ENCODE results near the gene PLEKHA6. TPM values are rescaled to one million over a fixed set of nuclear protein-coding genes. Genes with fewer than 3 reads are reported as not detected.

The PLEKHA6 gene
- total RNA-seq, 1 donor from 2014 or later, result 11.0 TPM

- DNase-seq (ENCODE audit: low spot score in 2 of 2), result no peak
- no peak for FAIRE-seq
These were observed 1.9 kb downstream of the PLEKHA6 start for GRCh38 chr1:204357551-204358490.

GRCh38 chr1:204356997-204357396 lies 2.7 kb downstream of the PLEKHA6 start:
- no peak for FAIRE-seq

GRCh38 chr1:204355913-204356312 lies 3.8 kb downstream of the PLEKHA6 start:
- DNase-seq (ENCODE audit: low spot score in 2 of 2) (no peak), FAIRE-seq (no peak)

More at GRCh38 chr1:204356997-204357396, 2.7 kb downstream of the PLEKHA6 start:
- no peak for DNase-seq (ENCODE audit: low spot score in 2 of 2)

DNA sequence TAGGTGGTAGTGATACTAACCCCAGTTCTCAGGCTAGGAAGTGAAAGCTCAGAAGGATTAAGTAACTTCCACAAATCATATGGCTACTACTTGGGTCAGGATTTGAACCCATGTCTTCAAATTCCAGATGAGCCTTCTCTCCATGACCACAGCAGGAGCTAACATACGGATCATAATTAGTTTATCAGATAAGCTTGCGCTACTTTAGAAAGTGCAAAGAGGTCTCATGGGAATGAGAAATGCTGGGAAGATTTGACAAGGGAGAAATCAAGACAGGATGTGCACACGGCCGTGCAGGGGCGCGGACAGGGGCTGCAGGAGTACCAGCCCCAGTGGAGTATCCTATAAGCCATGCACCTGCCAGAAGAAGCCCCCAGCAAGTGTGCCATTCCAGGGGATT lies 5.2 kb downstream of the PLEKHA6 start:
- no peak for DNase-seq (ENCODE audit: low spot score in 2 of 2)
- FAIRE-seq, result no peak

DNA sequence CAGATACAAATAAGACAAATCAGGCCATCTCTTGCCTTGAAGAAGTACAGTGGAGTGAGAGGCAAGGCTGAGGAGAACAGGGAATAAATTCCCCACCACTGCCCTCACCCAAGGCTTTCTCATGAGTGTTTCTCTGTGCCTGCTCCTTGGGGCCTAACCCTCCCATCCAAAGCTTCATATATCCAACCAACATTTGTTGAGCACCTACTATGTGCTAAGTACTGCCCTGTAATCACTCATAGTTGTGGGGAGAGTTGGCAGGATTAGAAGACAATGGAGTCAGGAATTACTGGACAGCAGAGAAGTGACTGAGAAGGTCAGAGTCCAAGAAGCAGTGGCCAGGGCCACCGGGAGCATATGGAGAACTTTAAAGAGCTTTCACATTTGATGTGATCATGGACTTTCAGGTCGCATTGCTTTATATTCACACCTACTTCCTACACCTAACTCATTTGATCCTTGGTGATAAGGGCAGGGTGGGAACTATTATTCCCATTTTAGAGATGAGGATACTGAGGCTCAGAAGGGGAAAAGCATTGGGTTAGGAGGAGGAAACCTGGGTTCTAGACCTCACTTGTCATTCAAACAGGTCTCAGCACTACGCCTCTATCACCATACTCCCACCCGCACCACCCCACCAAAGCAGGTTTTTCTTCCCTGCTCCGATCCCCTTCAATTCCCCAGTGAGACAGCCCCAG lies 6.4 kb downstream of the PLEKHA6 start:
- FAIRE-seq (no peak), DNase-seq (ENCODE audit: low spot score in 2 of 2) (no peak)

GRCh38 chr1:204350857-204351573 lies 8.7 kb downstream of the PLEKHA6 start:
- peak; percentile 58 to 81 for DNase-seq (ENCODE audit: low spot score in 2 of 2)
- FAIRE-seq, result no peak

DNA sequence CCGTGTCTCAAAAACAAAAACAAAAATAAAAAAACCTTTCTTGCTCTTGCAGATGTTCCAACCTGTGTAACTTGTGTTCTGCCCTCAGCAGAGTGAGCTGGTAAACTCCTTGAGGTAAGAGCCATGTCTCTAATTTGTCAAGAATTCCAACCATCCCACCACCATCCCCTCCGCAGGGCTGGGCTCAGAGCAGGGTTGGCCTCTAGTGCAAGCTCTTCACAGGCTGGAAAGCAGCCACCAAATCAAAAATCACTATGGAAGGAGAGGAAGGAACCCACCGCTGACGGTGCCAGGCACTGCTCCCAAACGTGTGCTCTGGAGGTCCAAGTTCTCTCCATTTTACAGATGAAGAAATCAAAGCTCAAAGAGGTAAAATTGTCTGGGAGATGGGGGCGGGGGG lies 9.4 kb downstream of the PLEKHA6 start:
- FAIRE-seq (no peak), DNase-seq (ENCODE audit: low spot score in 2 of 2) (no peak)

DNA sequence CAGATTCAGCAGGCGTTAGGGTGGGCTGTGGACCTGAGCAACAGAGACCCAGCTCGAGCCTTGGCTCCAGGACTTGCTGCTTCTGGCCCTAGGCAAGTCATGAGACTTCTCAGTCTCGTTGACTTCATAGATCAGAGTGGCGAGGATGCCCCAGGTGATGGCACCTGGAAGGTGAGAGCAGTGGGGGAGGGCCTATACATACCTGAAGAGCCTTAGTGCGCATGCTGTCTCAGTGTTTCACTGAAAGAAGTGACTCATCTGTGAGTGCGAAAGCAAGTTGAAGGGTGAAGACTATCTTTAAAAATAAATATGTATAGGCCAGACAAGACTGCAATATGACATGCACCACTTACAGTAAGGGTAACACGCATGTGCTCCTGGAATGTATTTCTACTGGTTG lies 10.1 kb downstream of the PLEKHA6 start:
- no peak for FAIRE-seq
- DNase-seq (ENCODE audit: low spot score in 2 of 2), result no peak

- no peak for FAIRE-seq
- DNase-seq (ENCODE audit: low spot score in 2 of 2), result peak in 1 of 2 donors; percentile 73
These were observed 11.0 kb downstream of the PLEKHA6 start for GRCh38 chr1:204348722-204349121.

DNA sequence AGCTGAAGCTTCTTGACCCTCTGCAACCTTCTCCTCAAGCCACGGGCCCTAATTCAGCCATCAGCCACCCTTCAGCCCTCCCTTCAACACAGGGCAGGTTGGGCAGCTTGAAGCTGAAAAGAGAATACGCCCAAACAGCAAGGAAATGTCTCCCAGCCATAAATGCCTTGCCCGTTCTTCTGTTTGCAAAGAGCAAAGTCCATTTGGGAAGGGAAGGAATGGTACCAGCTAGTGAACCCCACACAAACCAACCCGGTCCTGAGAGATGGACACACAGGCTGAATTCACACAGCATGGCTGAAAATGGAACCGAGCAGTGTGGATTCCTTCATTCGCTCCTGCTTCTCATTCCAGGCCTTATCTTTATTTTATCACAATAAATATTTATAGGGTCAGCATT lies 11.5 kb downstream of the PLEKHA6 start:
- FAIRE-seq (no peak), DNase-seq (ENCODE audit: low spot score in 2 of 2) (no peak)

- DNase-seq (ENCODE audit: low spot score in 2 of 2), result no peak
- no peak for FAIRE-seq
These were observed 13.6 kb downstream of the PLEKHA6 start for GRCh38 chr1:204345941-204346645.

DNA sequence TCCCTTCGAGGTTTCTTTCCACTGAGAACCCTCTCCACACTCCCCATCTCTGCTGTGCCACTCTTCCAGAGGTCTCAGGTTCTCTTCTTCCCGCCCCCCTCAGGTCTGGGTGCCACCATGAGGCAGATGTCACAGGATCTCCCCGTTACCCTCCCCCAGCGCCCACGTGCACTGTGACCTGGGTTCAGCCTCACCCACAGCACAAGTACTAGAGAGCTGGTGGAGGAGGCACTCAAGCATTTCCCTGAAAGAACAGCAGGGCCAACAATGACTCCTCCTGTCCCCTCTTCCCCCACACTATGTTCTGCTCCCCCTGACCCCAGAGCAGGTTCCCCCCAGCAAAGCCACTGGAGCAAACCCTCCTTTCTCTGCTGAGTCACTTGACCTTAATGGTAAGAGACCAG lies 14.3 kb downstream of the PLEKHA6 start:
- FAIRE-seq, result no peak
- no peak for DNase-seq (ENCODE audit: low spot score in 2 of 2)

DNA sequence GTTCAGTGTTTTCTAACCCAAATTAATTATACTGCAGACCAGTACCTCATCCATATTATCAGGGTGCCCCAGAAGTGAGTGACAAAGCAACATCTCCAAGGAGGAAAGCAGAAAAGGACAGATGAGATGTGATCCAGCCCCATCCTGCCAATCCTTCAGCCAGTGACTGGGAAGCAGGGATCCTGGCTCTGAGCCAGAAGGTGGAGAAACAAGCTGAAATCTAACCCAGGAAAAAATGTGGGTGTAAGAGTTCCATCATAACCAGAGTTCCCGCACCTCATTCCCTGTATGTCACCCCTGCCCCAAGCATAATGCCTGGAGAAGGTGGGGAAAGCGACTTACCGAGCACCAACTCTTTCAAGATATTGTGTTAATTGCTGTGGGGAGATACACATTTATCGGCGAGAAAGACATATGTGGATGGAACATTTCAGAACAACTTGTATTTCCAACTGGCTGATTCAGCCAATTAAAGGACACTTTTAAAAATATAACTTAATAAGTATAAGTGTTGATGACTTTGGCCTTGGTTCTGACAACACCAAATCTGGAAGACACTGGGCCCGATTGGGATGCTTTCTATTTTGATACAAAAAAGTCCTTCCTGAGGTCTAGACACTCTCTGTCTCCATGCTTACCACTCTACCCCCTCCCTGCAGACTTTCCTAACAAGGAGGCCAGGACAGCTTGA lies 14.9 kb downstream of the PLEKHA6 start:
- no peak for FAIRE-seq
- DNase-seq (ENCODE audit: low spot score in 2 of 2), result no peak

GRCh38 chr1:204343802-204344201 lies 15.9 kb downstream of the PLEKHA6 start:
- FAIRE-seq, result no peak
- DNase-seq (ENCODE audit: low spot score in 2 of 2), result no peak

GRCh38 chr1:204343247-204343646 lies 16.5 kb downstream of the PLEKHA6 start:
- DNase-seq (ENCODE audit: low spot score in 2 of 2) (no peak), FAIRE-seq (no peak)

DNA sequence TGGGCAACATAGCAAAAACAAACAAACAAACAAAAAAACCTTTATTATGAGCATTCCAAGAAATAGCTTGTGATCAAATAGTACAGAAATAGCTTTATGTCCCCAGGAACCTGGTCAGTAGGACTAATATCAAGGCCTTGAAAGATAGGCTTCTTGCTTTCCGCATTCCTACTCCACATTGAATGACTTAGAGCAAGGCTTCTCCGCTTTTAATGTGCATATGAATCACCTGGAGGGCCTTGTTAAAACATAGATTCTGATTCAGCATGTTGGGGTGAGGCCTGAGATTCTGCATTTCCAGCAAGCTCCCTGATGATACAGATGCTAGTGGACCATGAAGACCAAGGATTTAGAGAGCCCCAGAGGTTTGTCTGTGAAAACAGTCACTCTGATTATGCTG lies 17.4 kb downstream of the PLEKHA6 start:
- FAIRE-seq, result no peak
- no peak for DNase-seq (ENCODE audit: low spot score in 2 of 2)

DNA sequence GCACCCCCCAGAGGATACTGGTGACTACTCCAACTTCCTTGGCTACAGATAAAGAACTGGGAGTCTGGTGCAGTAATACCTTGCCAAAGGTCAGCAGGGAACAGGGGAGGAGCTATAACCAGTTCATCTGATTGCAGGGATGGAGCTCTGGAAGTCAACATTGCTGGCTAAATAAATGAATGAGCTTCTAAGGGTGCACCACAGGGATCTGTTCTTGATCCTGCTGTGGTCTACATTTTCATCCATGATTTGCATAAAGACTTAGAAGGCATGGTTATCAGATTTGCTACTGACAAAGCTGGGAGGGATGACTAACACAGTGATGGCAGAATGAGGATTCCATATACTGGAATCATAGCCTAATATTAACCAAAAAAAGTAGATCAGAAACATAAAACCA lies 18.3 kb downstream of the PLEKHA6 start:
- no peak for FAIRE-seq
- DNase-seq (ENCODE audit: low spot score in 2 of 2), result no peak

DNA sequence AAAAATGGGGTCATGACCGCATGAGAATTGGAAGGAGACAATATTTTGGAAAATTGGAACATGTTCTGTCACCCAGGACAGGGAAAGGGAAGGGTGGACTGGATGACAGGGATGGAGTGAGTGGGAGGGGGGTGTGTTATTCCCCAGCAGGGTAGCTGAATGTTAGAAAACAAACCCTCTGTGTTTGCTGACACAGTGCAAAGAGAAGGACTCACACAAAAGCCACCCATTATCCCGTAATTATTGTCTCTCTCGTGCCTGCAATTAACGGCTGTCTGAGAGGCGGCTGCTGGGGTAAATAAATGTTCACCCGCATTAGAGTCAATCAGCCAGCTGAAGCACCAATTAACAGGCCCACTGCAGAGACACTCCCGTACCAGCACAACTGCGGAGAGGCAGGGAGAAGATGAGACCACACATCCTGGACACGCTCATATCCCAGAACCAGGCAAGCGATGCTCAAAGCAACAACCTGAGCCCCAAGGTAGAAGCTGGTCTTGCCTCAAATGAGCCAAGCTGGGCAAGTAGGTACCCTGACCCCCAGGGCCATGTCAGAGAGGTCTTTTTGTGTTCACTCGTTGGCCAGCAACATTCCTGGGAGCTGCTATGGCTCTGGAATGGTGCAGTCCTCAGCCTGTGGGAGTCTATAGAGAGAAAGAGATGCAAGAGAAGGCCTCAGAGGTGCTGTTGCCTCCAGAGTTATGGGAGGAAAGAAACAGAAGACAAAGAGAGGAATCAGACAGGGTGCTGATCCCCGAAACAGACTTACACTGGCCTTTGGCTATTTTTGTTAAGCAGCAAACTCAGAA lies 19.4 kb downstream of the PLEKHA6 start:
- FAIRE-seq (no peak), DNase-seq (ENCODE audit: low spot score in 2 of 2) (no peak)

DNA sequence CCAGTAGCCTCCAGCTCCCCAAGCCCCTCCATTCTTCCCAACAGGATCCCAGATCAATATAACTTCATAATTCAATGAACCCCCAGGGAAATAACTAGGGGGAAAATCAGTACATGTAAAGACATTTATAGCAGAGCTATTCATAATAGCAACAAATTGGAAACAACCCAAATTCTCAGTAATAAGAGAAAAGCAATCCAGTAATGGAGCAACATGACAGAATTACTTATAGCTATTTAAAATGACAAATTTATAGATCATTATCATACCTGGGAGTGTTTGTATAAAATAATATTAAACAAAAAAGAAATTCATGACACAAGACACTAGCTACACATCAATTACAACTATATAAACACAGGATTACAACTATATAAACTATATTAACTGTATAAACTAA lies 20.2 kb downstream of the PLEKHA6 start:
- FAIRE-seq, result no peak

More for the DNA sequence above, 20.2 kb downstream of the PLEKHA6 start:
- no peak for DNase-seq (ENCODE audit: low spot score in 2 of 2)
